ENCODE measurements around the gene RAD21L1. TPM values are rescaled to one million over a fixed set of nuclear protein-coding genes. Genes with fewer than 3 reads are reported as not detected.

Gene RAD21L1
- total RNA-seq, 4 donors from 2014 or later = not detected

- no peak for ATAC-seq (ENCODE audit: low FRiP score)
- TF ChIP-seq CTCF (IDR thresholded peaks at IDR 0.05) = no peak
- no peak for DNase-seq (ENCODE audit: low spot score)
Observed at GRCh38 chr20:1278993-1279392, 53.1 kb downstream of the RAD21L1 start.

- DNase-seq (ENCODE audit: low spot score) (no peak), ATAC-seq (ENCODE audit: low FRiP score) (no peak)
- TF ChIP-seq CTCF (IDR thresholded peaks at IDR 0.05) = no peak
Observed at GRCh38 chr20:1280195-1281102, 54.6 kb downstream of the RAD21L1 start.

- ATAC-seq (ENCODE audit: low FRiP score) = peak; percentile 13
- no peak for DNase-seq (ENCODE audit: low spot score)
- TF ChIP-seq CTCF (IDR thresholded peaks at IDR 0.05) = no peak
Observed at GRCh38 chr20:1281279-1282057, 55.6 kb downstream of the RAD21L1 start.

GRCh38 chr20:1282966-1283365 is 57.1 kb downstream of the RAD21L1 start:
- DNase-seq (ENCODE audit: low spot score) = no peak
- TF ChIP-seq CTCF (IDR thresholded peaks at IDR 0.05) = no peak
- ATAC-seq (ENCODE audit: low FRiP score) = no peak

- TF ChIP-seq CTCF (IDR thresholded peaks at IDR 0.05) = no peak
- ATAC-seq (ENCODE audit: low FRiP score) (no peak), DNase-seq (ENCODE audit: low spot score) (no peak)
Observed at GRCh38 chr20:1283522-1284510, 58.0 kb downstream of the RAD21L1 start.

- no peak for DNase-seq (ENCODE audit: low spot score)
- TF ChIP-seq CTCF (IDR thresholded peaks at IDR 0.05) = no peak
- ATAC-seq (ENCODE audit: low FRiP score) = no peak
Observed at GRCh38 chr20:1286267-1287024, 60.6 kb downstream of the RAD21L1 start.

Data from omental fat pad (tissue), 4 donors.